Measurements from ENCODE around the gene SLIT1.
"Not testable (repeated sequence)": the region's sequence is repeated elsewhere in the genome, so short reads cannot be mapped to it uniquely, and the experiment has no call there.

Gene SLIT1

GRCh38 chr10:97034301-97034700, 151.5 kb downstream of the SLIT1 start:
- no peak overlapping the region for H3K4ac ChIP-seq (ENCODE audit: low read length)
- no peak for DNase-seq (ENCODE audit: low spot score)
- H3K9me3 ChIP-seq (replicated peaks in 1 of 2; ENCODE audit: control insufficient read depth in 2 of 2, insufficient read depth in 1 of 2, low read depth in 1 of 2, low read length in 2 of 2): no peaks in the 10 kb centered on the region
- H2AFZ ChIP-seq (ENCODE audit: low read length): no peak overlapping the region
- H3K79me1 ChIP-seq (ENCODE audit: low read depth, low read length): no peaks in the 10 kb centered on the region
- no peak overlapping the region for H4K91ac ChIP-seq (ENCODE audit: low read depth, low read length, poor library complexity)
- H3K36me3 ChIP-seq (replicated peaks in 1 of 2; ENCODE audit: control insufficient read depth in 2 of 2, insufficient read depth in 2 of 2, low read length in 2 of 2): no peaks in the 10 kb centered on the region
- H3K4me3 ChIP-seq (ENCODE audit: low read length in 2 of 2): no peak overlapping the region
- no peak overlapping the region for H3K27ac ChIP-seq (replicated peaks; ENCODE audit: low read length)
- no CpG with 5 or more reads among the region's 7 CpGs for WGBS, 2 donors (ENCODE audit: extremely low coverage in 2 of 2, insufficient read length in 2 of 2, insufficient replicate concordance in 1 of 2)
- H3K23ac ChIP-seq (ENCODE audit: low read depth, low read length, poor library complexity): peak overlapping the region; percentile 49
- H2AK5ac ChIP-seq (ENCODE audit: low read depth, low read length): peak overlapping the region; percentile 78
- H2BK15ac ChIP-seq (ENCODE audit: low read length): no peak overlapping the region
- no peak overlapping the region for H2BK12ac ChIP-seq (ENCODE audit: low read length)
- H2BK5ac ChIP-seq (ENCODE audit: low read length): no peak overlapping the region
- peak overlapping the region; percentile 81 for H3K18ac ChIP-seq (ENCODE audit: low read length)
- no peak overlapping the region for H3K9ac ChIP-seq (ENCODE audit: low read depth, low read length, poor library complexity)
- peaks cover 6 to 11% of the 10 kb centered on the region in 2 donors for H3K4me1 ChIP-seq (ENCODE audit: control insufficient read depth in 2 of 2, insufficient read depth in 1 of 2, low read depth in 1 of 2, low read length in 2 of 2)
- peaks cover 0 to 10% (median 5%) of the 10 kb centered on the region in 3 experiments for H3K27me3 ChIP-seq (ENCODE audit: control insufficient read depth in 3 of 3, insufficient read depth in 3 of 3, low read depth in 1 of 3, low read length in 3 of 3)
- H4K8ac ChIP-seq (ENCODE audit: low read depth, low read length): no peak overlapping the region
- peak overlapping the region; percentile 77 for H2BK120ac ChIP-seq (ENCODE audit: low read depth, low read length)
- H3K4me2 ChIP-seq (ENCODE audit: insufficient read depth, low read length, poor library complexity, severe bottlenecking): no peak overlapping the region
- H3K14ac ChIP-seq (ENCODE audit: low read length): no peak overlapping the region

GRCh38 chr10:97033841-97034240, 151.9 kb downstream of the SLIT1 start:
- H2BK120ac ChIP-seq (ENCODE audit: low read depth, low read length); H3K4me2 ChIP-seq (ENCODE audit: insufficient read depth, low read length, poor library complexity, severe bottlenecking); H2BK15ac ChIP-seq (ENCODE audit: low read length); H3K79me1 ChIP-seq (ENCODE audit: low read depth, low read length); H4K8ac ChIP-seq (ENCODE audit: low read depth, low read length); H3K14ac ChIP-seq (ENCODE audit: low read length); H2BK12ac ChIP-seq (ENCODE audit: low read length); H3K9me3 ChIP-seq (replicated peaks in 1 of 2; ENCODE audit: control insufficient read depth in 2 of 2, insufficient read depth in 1 of 2, low read depth in 1 of 2, low read length in 2 of 2); DNase-seq (ENCODE audit: low spot score); H3K36me3 ChIP-seq (replicated peaks in 1 of 2; ENCODE audit: control insufficient read depth in 2 of 2, insufficient read depth in 2 of 2, low read length in 2 of 2); H2AFZ ChIP-seq (ENCODE audit: low read length); H3K4ac ChIP-seq (ENCODE audit: low read length); H3K23ac ChIP-seq (ENCODE audit: low read depth, low read length, poor library complexity); H3K9ac ChIP-seq (ENCODE audit: low read depth, low read length, poor library complexity); H2AK5ac ChIP-seq (ENCODE audit: low read depth, low read length); H3K27ac ChIP-seq (replicated peaks; ENCODE audit: low read length); H3K4me1 ChIP-seq (ENCODE audit: control insufficient read depth in 2 of 2, insufficient read depth in 1 of 2, low read depth in 1 of 2, low read length in 2 of 2); H4K91ac ChIP-seq (ENCODE audit: low read depth, low read length, poor library complexity); H3K4me3 ChIP-seq (ENCODE audit: low read length in 2 of 2); H2BK5ac ChIP-seq (ENCODE audit: low read length); H3K18ac ChIP-seq (ENCODE audit: low read length): not testable (repeated sequence)
- no CpG with 5 or more reads among the region's 9 CpGs for WGBS, 2 donors (ENCODE audit: extremely low coverage in 2 of 2, insufficient read length in 2 of 2, insufficient replicate concordance in 1 of 2)
- H3K27me3 ChIP-seq (ENCODE audit: control insufficient read depth in 3 of 3, insufficient read depth in 3 of 3, low read depth in 1 of 3, low read length in 3 of 3): peaks cover 0 to 10% (median 5%) of the 10 kb centered on the region in 3 experiments

DNA sequence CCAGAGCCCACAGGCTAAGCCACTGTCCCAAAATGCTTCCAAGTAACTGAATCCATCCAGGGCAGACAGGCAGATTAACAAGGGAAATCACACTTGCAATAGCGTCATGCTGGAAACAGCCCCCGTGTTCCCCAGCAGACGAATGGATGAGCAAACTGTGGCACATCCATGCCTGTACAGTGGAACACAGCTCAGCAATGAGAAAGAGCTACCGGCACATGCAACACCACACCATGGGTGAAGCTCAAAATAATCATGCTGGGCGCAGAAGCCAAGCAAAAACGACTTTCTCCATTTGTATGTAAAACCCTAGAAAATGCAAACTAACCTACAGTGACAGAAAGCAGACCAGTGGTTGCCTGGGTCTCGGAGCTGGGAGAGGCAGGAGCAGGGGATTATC, 153.1 kb downstream of the SLIT1 start:
- Histone ChIP-seq H2BK120ac (ENCODE audit: low read depth, low read length) (no peak overlapping the region), H3K27me3 (ENCODE audit: control insufficient read depth in 3 of 3, insufficient read depth in 3 of 3, low read depth in 1 of 3, low read length in 3 of 3) (peaks cover 0 to 10% (median under 1%) of the 10 kb centered on the region in 3 experiments), H3K27ac (replicated peaks; ENCODE audit: low read length) (no peak overlapping the region), H4K8ac (ENCODE audit: low read depth, low read length) (no peak overlapping the region), H3K36me3 (replicated peaks in 1 of 2; ENCODE audit: control insufficient read depth in 2 of 2, insufficient read depth in 2 of 2, low read length in 2 of 2) (no peaks in the 10 kb centered on the region), H3K4me3 (ENCODE audit: low read length in 2 of 2) (no peak overlapping the region), H3K4ac (ENCODE audit: low read length) (no peak overlapping the region), H2AFZ (ENCODE audit: low read length) (no peak overlapping the region), H3K18ac (ENCODE audit: low read length) (no peak overlapping the region), H3K4me1 (ENCODE audit: control insufficient read depth in 2 of 2, insufficient read depth in 1 of 2, low read depth in 1 of 2, low read length in 2 of 2) (peaks cover 4% of the 10 kb centered on the region in 2 donors), H3K14ac (ENCODE audit: low read length) (no peak overlapping the region), H2BK15ac (ENCODE audit: low read length) (no peak overlapping the region), H2BK12ac (ENCODE audit: low read length) (no peak overlapping the region), H3K23ac (ENCODE audit: low read depth, low read length, poor library complexity) (no peak overlapping the region), H3K9me3 (replicated peaks in 1 of 2; ENCODE audit: control insufficient read depth in 2 of 2, insufficient read depth in 1 of 2, low read depth in 1 of 2, low read length in 2 of 2) (no peaks in the 10 kb centered on the region), H3K4me2 (ENCODE audit: insufficient read depth, low read length, poor library complexity, severe bottlenecking) (no peak overlapping the region), H2AK5ac (ENCODE audit: low read depth, low read length) (no peak overlapping the region), H3K79me1 (ENCODE audit: low read depth, low read length) (no peaks in the 10 kb centered on the region), H4K91ac (ENCODE audit: low read depth, low read length, poor library complexity) (no peak overlapping the region), H2BK5ac (ENCODE audit: low read length) (no peak overlapping the region), H3K9ac (ENCODE audit: low read depth, low read length, poor library complexity) (no peak overlapping the region)
- no peak for DNase-seq (ENCODE audit: low spot score)
- WGBS, 2 donors (ENCODE audit: extremely low coverage in 2 of 2, insufficient read length in 2 of 2, insufficient replicate concordance in 1 of 2): no CpG with 5 or more reads among the region's 7 CpGs

- DNase-seq (ENCODE audit: low spot score): no peak
- Histone ChIP-seq H2BK5ac (ENCODE audit: low read length) (no peak overlapping the region), H3K14ac (ENCODE audit: low read length) (peak overlapping the region; percentile 27), H3K79me1 (ENCODE audit: low read depth, low read length) (no peaks in the 10 kb centered on the region), H3K4me1 (ENCODE audit: control insufficient read depth in 2 of 2, insufficient read depth in 1 of 2, low read depth in 1 of 2, low read length in 2 of 2) (peaks cover 3 to 4% of the 10 kb centered on the region in 2 donors), H3K23ac (ENCODE audit: low read depth, low read length, poor library complexity) (peak overlapping the region; percentile 58), H3K9ac (ENCODE audit: low read depth, low read length, poor library complexity) (no peak overlapping the region), H3K36me3 (replicated peaks in 1 of 2; ENCODE audit: control insufficient read depth in 2 of 2, insufficient read depth in 2 of 2, low read length in 2 of 2) (no peaks in the 10 kb centered on the region), H2AK5ac (ENCODE audit: low read depth, low read length) (peak overlapping the region; percentile 21), H2AFZ (ENCODE audit: low read length) (no peak overlapping the region), H4K91ac (ENCODE audit: low read depth, low read length, poor library complexity) (no peak overlapping the region), H2BK12ac (ENCODE audit: low read length) (no peak overlapping the region), H2BK15ac (ENCODE audit: low read length) (no peak overlapping the region), H3K18ac (ENCODE audit: low read length) (peak overlapping the region; percentile 44), H3K4me2 (ENCODE audit: insufficient read depth, low read length, poor library complexity, severe bottlenecking) (no peak overlapping the region), H3K4ac (ENCODE audit: low read length) (peak overlapping the region; percentile 23), H3K4me3 (ENCODE audit: low read length in 2 of 2) (no peak overlapping the region), H3K27ac (replicated peaks; ENCODE audit: low read length) (no peak overlapping the region), H3K27me3 (ENCODE audit: control insufficient read depth in 3 of 3, insufficient read depth in 3 of 3, low read depth in 1 of 3, low read length in 3 of 3) (peaks cover 0 to 10% (median 0%) of the 10 kb centered on the region in 3 experiments), H3K9me3 (replicated peaks in 1 of 2; ENCODE audit: control insufficient read depth in 2 of 2, insufficient read depth in 1 of 2, low read depth in 1 of 2, low read length in 2 of 2) (no peaks in the 10 kb centered on the region), H2BK120ac (ENCODE audit: low read depth, low read length) (no peak overlapping the region), H4K8ac (ENCODE audit: low read depth, low read length) (no peak overlapping the region)
- WGBS, 2 donors (ENCODE audit: extremely low coverage in 2 of 2, insufficient read length in 2 of 2, insufficient replicate concordance in 1 of 2): no CpG with 5 or more reads among the region's 11 CpGs
These were observed 154.3 kb downstream of the SLIT1 start for GRCh38 chr10:97031459-97031858.
